Parathyroid adenoma (tissue), 2 donors: Measurements from ENCODE around the gene LTBP2.

Experiments
- H2AFZ ChIP-seq: fragments of 300-600 bp; sonication (generic); one replicate; pipeline ENCODE4 v1.7.0; 2017; ENCODE audit warnings: antibody characterized with exemption, mild to moderate bottlenecking
- H3K27ac ChIP-seq: fragments of 300-600 bp; sonication (generic); one replicate; pipeline ENCODE4 v1.7.0; 2017
- H3K27me3 ChIP-seq: fragments of 300-600 bp; sonication (generic); one replicate; pipeline ENCODE4 v1.7.0; 2017; ENCODE audit warnings: low read length; ENCODE audit not compliant: control insufficient read depth, insufficient read depth
- H3K36me3 ChIP-seq: fragments of 300-600 bp; sonication (generic); one replicate; pipeline ENCODE4 v1.7.0; 2017; ENCODE audit warnings: low read length; ENCODE audit not compliant: control insufficient read depth, insufficient read depth
- H3K4me1 ChIP-seq: fragments of 300-600 bp; sonication (generic); one replicate; pipeline ENCODE4 v1.7.0; 2017; ENCODE audit warnings: control low read depth
- H3K4me2 ChIP-seq: fragments of 300-600 bp; sonication (generic); one replicate; pipeline ENCODE4 v1.7.0; 2017; ENCODE audit warnings: low read length
- H3K4me3 ChIP-seq: fragments of 300-600 bp; sonication (generic); one replicate; pipeline ENCODE4 v1.7.0; 2017; ENCODE audit warnings: low read depth, low read length
- H3K79me2 ChIP-seq: fragments of 300-600 bp; sonication (generic); one replicate; pipeline ENCODE4 v1.7.0; 2017; ENCODE audit warnings: control low read depth
- H3K9ac ChIP-seq: fragments of 300-600 bp; sonication (generic); one replicate; pipeline ENCODE4 v1.7.0; 2017; ENCODE audit warnings: mild to moderate bottlenecking
- H3K9me3 ChIP-seq: fragments of 300-600 bp; sonication (generic); one replicate; pipeline ENCODE4 v1.7.0; 2017; ENCODE audit warnings: low read length; ENCODE audit not compliant: control insufficient read depth
- CTCF ChIP-seq: fragments of 300-600 bp; sonication (generic); IDR thresholded peaks from one replicate; pipeline ENCODE4 v1.7.0; 2017; ENCODE audit warnings: antibody characterized with exemption, mild to moderate bottlenecking
- donor health status: primary hyperparathyroidism.

The LTBP2 gene

GRCh38 chr14:74524076-74524811 is 87.8 kb downstream of the LTBP2 start:
- Histone ChIP-seq H2AFZ (no peak overlapping the region), H3K9me3 (no peaks in the 10 kb centered on the region), H3K27ac (no peak overlapping the region), H3K36me3 (no peaks in the 10 kb centered on the region), H3K4me2 (no peak overlapping the region), H3K4me1 (peaks cover 4% of the 10 kb centered on the region), H3K27me3 (no peaks in the 10 kb centered on the region), H3K79me2 (no peaks in the 10 kb centered on the region), H3K9ac (no peak overlapping the region), H3K4me3 (no peak overlapping the region)
- no peak for TF ChIP-seq CTCF

- TF ChIP-seq CTCF, result no peak
- no peaks in the 10 kb centered on the region for H3K27me3 ChIP-seq
- H3K27ac ChIP-seq, result no peak overlapping the region
- no peak overlapping the region for H3K9ac ChIP-seq
- H3K4me2 ChIP-seq, result no peak overlapping the region
- peaks cover 4% of the 10 kb centered on the region for H3K4me1 ChIP-seq
- no peaks in the 10 kb centered on the region for H3K79me2 ChIP-seq
- H3K9me3 ChIP-seq, result no peaks in the 10 kb centered on the region
- no peak overlapping the region for H3K4me3 ChIP-seq
- H2AFZ ChIP-seq, result no peak overlapping the region
- no peaks in the 10 kb centered on the region for H3K36me3 ChIP-seq
Observed at GRCh38 chr14:74522740-74523139, 89.3 kb downstream of the LTBP2 start.

- Histone ChIP-seq H3K27ac (no peak overlapping the region), H3K36me3 (no peaks in the 10 kb centered on the region), H2AFZ (no peak overlapping the region), H3K4me2 (no peak overlapping the region), H3K4me1 (peaks cover 4% of the 10 kb centered on the region), H3K79me2 (no peaks in the 10 kb centered on the region), H3K4me3 (no peak overlapping the region), H3K9me3 (no peaks in the 10 kb centered on the region), H3K9ac (no peak overlapping the region), H3K27me3 (no peaks in the 10 kb centered on the region)
- no peak for TF ChIP-seq CTCF
Observed at GRCh38 chr14:74521756-74522155, 90.3 kb downstream of the LTBP2 start.

GRCh38 chr14:74519316-74520074 is 92.5 kb downstream of the LTBP2 start:
- TF ChIP-seq CTCF, result no peak
- no peak overlapping the region for H3K27ac ChIP-seq

More at GRCh38 chr14:74519316-74520074, 92.5 kb downstream of the LTBP2 start:
- H3K4me1 ChIP-seq, result no peaks in the 10 kb centered on the region
- H3K9ac ChIP-seq, result no peak overlapping the region
- H3K4me2 ChIP-seq, result no peak overlapping the region
- H2AFZ ChIP-seq, result no peak overlapping the region
- no peaks in the 10 kb centered on the region for H3K79me2 ChIP-seq
- H3K4me3 ChIP-seq, result no peak overlapping the region
- H3K27me3 ChIP-seq, result no peaks in the 10 kb centered on the region
- H3K36me3 ChIP-seq, result no peaks in the 10 kb centered on the region
- no peaks in the 10 kb centered on the region for H3K9me3 ChIP-seq
